ENCODE measurements around the gene PJVK. TPM values are rescaled to one million over a fixed set of nuclear protein-coding genes. Genes with fewer than 3 reads are reported as not detected.
"Not testable (repeated sequence)": the region's sequence is repeated elsewhere in the genome, so short reads cannot be mapped to it uniquely, and the experiment has no call there.

Gene PJVK
- total RNA-seq, 3 donors from 2014 or later = 5.2 to 9.4 (median 6.9) TPM

DNA sequence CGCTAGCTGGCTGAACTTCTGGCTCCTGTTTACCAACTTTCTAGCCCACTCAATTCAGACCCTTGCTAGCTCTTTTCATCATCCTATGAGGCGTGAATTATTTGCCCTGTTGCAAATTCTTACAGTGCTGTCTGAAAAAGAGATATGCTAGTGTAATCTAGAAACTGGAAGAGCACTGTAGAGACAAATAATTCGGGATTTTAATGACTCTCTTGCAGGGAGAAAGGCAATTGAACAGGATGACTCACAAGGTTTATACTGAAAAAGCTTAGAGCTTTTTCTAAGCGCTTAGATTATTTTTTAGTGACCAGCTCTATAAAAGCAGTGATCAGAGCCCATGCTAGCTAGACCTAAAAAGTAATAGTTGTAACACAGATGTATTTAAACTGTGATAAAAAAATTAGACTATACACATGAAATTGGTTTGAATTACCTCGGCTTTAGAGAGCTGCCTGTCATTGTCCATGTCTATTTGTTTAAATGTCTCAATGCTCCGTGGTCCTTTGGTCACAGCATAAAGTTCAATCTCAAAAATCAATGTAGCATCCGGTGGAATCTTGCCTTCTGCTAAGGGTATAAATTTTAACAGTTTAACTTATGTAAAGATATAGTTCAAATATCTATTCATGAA lies 18.2 kb downstream of the PJVK start:
- no peak overlapping the region for H3K27ac ChIP-seq
- H3K36me3 ChIP-seq = no peaks in the 10 kb centered on the region
- no peak for DNase-seq (ENCODE audit: low spot score in 2 of 2)
- no peaks in the 10 kb centered on the region for H3K27me3 ChIP-seq
- H3K9me3 ChIP-seq = no peaks in the 10 kb centered on the region
- H3K4me1 ChIP-seq = no peaks in the 10 kb centered on the region
- intact Hi-C loops (cut with DNase I; ENCODE audit: low total_unique reads) = no loop called here
- no peak overlapping the region for H3K4me3 ChIP-seq
- TF ChIP-seq POLR2AphosphoS5 (IDR thresholded peaks at IDR 0.05) (no peak), POLR2A (IDR thresholded peaks at IDR 0.05) (no peak)
- TF ChIP-seq, protein P1, sequence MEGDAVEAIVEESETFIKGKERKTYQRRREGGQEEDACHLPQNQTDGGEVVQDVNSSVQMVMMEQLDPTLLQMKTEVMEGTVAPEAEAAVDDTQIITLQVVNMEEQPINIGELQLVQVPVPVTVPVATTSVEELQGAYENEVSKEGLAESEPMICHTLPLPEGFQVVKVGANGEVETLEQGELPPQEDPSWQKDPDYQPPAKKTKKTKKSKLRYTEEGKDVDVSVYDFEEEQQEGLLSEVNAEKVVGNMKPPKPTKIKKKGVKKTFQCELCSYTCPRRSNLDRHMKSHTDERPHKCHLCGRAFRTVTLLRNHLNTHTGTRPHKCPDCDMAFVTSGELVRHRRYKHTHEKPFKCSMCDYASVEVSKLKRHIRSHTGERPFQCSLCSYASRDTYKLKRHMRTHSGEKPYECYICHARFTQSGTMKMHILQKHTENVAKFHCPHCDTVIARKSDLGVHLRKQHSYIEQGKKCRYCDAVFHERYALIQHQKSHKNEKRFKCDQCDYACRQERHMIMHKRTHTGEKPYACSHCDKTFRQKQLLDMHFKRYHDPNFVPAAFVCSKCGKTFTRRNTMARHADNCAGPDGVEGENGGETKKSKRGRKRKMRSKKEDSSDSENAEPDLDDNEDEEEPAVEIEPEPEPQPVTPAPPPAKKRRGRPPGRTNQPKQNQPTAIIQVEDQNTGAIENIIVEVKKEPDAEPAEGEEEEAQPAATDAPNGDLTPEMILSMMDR (IDR thresholded peaks at IDR 0.05) = no peak

DNA sequence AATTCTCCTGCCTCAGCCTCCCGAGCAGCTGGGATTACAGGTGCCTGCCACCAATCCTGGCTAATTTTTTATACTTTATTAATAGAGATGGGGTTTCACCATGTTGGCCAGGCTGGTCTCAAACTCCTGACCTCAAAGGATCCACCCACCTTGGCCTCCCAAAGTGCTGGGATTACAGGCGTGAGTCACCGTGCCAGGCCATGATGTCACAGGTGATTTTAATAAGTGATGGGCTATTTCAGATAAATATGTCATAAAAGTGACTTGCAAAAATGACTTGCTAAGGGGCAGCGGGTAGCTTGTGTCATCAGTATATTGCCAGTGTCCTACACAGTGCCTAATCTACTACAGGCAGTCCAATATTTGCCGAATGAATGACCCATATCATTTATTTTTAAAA lies 20.1 kb downstream of the PJVK start:
- H3K27ac ChIP-seq; DNase-seq (ENCODE audit: low spot score in 2 of 2); intact Hi-C loops (cut with DNase I; ENCODE audit: low total_unique reads): not testable (repeated sequence)

DNA sequence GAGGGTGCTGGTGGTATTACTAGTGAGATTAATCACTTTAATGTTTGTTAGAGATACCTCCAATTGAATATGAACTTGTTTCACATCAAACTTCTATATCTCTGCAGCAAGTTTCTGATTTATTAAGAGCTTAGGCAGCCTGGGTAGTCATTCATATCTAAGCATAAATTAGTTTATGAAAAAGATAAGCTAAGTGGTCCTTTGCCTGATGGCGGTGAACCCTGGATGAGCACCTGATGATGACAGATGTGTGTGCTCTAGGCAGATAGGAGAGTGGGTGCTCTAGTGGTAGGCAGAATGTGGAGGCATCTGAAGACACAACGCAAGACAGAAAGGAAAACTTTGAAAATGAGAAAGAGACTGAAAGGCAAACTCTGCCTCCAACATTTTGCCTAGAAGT lies 22.2 kb downstream of the PJVK start:
- no peak for DNase-seq (ENCODE audit: low spot score in 2 of 2)
- H3K9me3 ChIP-seq = no peaks in the 10 kb centered on the region
- H3K36me3 ChIP-seq = no peaks in the 10 kb centered on the region
- H3K27ac ChIP-seq = no peak overlapping the region
- intact Hi-C loops (cut with DNase I; ENCODE audit: low total_unique reads) = no loop called here
- H3K4me3 ChIP-seq = no peak overlapping the region
- no peaks in the 10 kb centered on the region for H3K27me3 ChIP-seq
- no peaks in the 10 kb centered on the region for H3K4me1 ChIP-seq
- TF ChIP-seq POLR2A (IDR thresholded peaks at IDR 0.05) (no peak), POLR2AphosphoS5 (IDR thresholded peaks at IDR 0.05) (no peak)
- TF ChIP-seq, protein P1 (IDR thresholded peaks at IDR 0.05) = no peak

More for the DNA sequence above, 20.1 kb downstream of the PJVK start:
- H3K27me3 ChIP-seq, H3K9me3 ChIP-seq, H3K36me3 ChIP-seq, H3K4me3 ChIP-seq, H3K4me1 ChIP-seq: not testable (repeated sequence)

DNA sequence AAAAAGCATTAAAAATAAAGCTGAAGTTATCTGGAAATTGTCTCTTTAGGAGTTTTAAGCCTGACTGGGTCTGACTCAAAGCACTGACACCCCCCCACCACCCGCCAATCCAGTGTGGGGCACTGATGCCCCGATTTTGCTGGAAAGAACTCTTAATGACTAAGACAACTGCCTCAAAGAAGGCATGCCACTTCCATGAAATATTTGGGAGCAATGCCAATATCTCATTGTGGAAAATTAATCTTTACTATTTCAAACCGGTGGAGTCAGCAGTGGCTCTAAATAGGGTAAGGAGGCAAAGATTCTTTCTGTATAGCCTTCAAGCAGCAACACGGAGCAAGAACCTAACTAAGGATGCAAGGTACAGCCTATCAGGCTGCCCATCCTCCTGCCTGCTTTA lies 22.8 kb downstream of the PJVK start:
- Histone ChIP-seq H3K36me3 (no peaks in the 10 kb centered on the region), H3K27ac (no peak overlapping the region)
- intact Hi-C loops (cut with DNase I; ENCODE audit: low total_unique reads) = no loop called here

DNA sequence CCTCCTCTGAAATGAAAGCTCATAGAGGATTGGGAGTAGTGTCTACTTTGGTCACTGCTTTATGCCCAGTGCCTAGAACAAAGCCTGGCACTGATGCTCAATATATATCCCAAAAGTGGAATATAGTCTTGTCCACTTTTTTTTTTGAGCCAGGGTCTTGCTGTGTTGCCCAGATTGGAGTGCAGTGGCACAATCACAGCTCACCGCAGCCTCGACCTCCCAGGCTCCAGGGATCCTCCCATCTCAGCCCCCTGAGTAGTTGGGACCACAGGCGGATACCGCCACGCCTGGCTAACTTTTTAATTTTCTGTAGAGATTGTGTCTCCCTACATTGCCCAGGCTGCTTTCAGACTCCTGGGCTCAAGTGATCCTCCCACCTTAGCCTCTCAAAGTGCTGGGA lies 23.4 kb downstream of the PJVK start:
- no peaks in the 10 kb centered on the region for H3K4me1 ChIP-seq
- no peak for TF ChIP-seq POLR2A (IDR thresholded peaks at IDR 0.05)
- TF ChIP-seq, protein P1 (IDR thresholded peaks at IDR 0.05) = no peak
- intact Hi-C loops (cut with DNase I; ENCODE audit: low total_unique reads) = no loop called here
- DNase-seq (ENCODE audit: low spot score in 2 of 2) = no peak
- no peak overlapping the region for H3K27ac ChIP-seq
- H3K4me3 ChIP-seq = no peak overlapping the region
- H3K36me3 ChIP-seq = no peaks in the 10 kb centered on the region
- H3K27me3 ChIP-seq = no peaks in the 10 kb centered on the region
- no peaks in the 10 kb centered on the region for H3K9me3 ChIP-seq

More for the DNA sequence above, 22.8 kb downstream of the PJVK start:
- no peaks in the 10 kb centered on the region for H3K9me3 ChIP-seq
- no peak for DNase-seq (ENCODE audit: low spot score in 2 of 2)
- H3K4me3 ChIP-seq = no peak overlapping the region
- no peaks in the 10 kb centered on the region for H3K27me3 ChIP-seq
- TF ChIP-seq POLR2AphosphoS5 (IDR thresholded peaks at IDR 0.05) (no peak), POLR2A (IDR thresholded peaks at IDR 0.05) (no peak)
- TF ChIP-seq, protein P1 (IDR thresholded peaks at IDR 0.05) = no peak
- no peaks in the 10 kb centered on the region for H3K4me1 ChIP-seq

DNA sequence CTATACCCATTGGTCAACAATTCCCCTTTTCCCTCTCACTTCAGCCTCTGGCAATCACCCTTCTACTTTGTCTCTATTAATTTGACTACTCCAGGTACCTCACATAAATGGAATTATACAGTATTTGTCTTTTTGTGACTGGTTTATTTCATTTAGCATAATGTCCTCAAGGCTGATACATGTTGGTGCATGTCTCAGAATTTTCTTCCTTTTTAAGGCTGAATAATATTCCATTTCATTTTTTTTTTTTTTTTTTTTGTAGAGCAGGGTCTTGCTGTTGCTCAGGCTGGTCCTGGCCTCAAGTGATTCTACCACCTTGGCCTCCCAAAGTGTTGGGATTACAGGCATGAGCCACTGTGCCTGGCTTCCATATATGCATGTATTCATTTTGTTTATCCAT lies 25.3 kb downstream of the PJVK start:
- no peaks in the 10 kb centered on the region for H3K27me3 ChIP-seq
- intact Hi-C loops (cut with DNase I; ENCODE audit: low total_unique reads) = no loop called here
- H3K36me3 ChIP-seq = no peaks in the 10 kb centered on the region

More for the DNA sequence above, 25.3 kb downstream of the PJVK start:
- Histone ChIP-seq H3K9me3 (no peaks in the 10 kb centered on the region), H3K4me1 (no peaks in the 10 kb centered on the region), H3K27ac (no peak overlapping the region), H3K4me3 (no peak overlapping the region)
- no peak for TF ChIP-seq POLR2AphosphoS5 (IDR thresholded peaks at IDR 0.05)
- TF ChIP-seq, protein P1 (IDR thresholded peaks at IDR 0.05) = no peak
- TF ChIP-seq POLR2A (IDR thresholded peaks at IDR 0.05) = no peak
- no peak for DNase-seq (ENCODE audit: low spot score in 2 of 2)
